Activated gamma-delta T cell treated with Interleukin-2 at 50 U/mL for 16 hours (primary cell): Measurements from ENCODE around the gene MCM3AP.
A peak's percentile ranks its signal among the peaks of the same experiment; 100 is the strongest.
"Not testable (repeated sequence)": the region's sequence is repeated elsewhere in the genome, so short reads cannot be mapped to it uniquely, and the experiment has no call there.

ENCODE experiments used
- DNase-seq: peaks from one replicate; pipeline ENCODE4 v3.0.0-alpha.2; 2020

MCM3AP gene

DNA sequence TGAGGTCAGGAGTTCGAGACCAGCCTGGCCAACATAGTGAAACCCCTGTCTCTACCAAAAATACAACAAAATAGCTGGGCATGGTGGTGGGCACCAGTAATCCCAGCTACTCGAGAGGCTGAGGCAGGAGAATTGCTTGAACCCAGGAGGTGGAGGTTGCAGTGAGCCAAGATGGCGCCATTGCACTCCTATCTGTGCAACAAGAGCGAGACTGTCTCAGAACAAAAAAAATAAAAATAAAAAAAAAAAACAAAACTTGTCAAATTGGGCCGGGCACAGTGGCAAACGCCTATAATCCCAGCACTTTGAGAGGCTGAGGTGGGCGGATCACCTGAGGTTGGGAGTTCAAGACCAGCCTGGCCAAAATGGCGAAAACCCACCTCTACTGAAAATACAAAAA is 24.8 kb upstream of the MCM3AP start:
- DNase-seq, result not testable (repeated sequence)

DNA sequence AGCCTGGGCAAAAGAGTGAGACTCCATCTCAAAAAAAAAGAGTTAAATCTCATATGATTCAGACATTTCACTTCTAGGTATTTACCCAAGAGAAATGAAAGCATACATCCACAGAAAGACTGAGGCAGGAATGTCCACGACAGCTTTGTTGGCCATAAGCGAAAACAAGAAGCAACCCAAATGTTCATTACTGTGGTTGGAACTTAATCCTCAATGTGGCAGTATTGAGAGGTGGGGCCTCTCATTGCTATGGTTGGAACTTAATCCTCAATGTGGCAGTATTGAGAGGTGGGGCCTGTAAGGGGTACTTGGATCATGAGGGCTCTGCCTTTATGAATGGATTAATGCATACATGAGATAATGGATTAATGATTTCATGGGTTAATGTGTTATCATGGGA is 23.0 kb upstream of the MCM3AP start:
- DNase-seq, result no peak

DNA sequence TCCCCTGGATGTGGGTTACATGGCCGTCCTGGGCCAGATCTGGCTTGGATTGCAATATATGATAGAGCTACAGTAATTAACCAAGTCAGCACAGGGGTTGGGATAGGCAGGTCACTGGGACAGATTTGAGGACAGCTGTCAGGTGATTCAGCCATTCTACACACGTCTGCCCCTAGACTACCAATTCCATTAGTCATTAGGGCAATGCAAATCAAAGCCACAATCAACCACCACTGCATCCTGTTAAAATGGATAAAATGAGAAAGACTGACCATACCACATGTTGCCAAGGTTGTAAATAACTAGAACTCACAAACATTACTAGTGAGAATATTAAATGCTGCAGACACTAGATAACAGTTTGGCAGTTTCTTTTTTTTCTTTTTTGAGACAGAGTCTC is 22.2 kb upstream of the MCM3AP start:
- DNase-seq, result no peak

DNA sequence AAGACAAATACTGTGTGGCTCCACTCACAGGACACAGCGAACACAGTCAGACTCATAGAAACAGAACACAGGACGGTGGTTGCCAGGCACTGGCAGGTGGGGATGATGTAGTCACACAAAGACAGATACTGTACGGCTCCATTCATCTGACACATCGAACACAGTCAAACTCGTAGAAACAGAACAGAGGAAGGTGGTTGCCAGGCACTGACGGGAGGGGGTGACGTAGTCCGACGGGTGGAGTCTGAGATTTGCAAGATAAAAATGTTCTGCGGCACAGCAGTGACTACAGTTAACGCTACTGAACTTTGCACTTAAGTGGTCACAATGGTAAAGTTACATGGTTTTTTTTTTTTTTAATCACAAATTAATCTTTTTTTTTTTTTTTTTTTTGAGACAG is 19.5 kb upstream of the MCM3AP start:
- DNase-seq, result no peak

DNA sequence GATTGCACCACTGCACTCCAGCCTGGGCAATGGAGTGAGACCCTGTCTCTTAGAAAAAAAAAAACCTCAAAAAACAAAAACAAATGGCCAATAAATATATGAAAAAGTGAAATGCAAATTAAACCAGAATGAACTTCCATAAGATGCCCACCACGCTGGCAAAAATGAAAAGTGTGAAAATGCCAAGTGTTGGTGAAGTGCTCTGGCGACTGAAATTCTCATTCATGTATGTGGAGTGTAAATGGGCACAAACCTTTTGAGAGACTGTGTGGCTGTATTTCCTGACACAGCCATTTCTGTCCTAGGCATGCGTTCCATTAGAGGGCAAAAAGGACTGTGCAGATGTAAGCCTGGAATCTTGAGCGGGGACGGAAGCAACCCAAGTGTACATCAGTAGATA is 19.0 kb upstream of the MCM3AP start:
- DNase-seq, result no peak

DNA sequence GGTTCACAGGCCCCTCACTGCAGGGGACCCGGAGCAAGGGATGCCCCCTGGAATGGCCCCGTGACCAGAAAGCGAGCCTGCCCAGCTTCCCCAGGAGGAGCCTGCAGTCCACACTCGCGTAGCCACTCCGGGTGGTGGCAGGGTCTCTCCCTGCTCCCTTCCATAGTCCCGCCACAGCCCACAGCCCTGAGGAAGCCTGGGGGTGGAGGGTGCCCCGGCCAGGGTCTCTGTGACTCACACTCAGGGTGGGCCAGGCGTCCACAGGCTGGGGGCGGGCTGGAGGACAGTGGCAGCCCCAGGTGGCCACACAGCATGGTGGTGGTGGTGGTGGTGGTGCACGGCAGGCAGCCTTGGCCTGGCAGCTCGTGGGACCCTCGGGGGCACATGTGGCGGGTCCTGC is 16.3 kb upstream of the MCM3AP start:
- DNase-seq, result no peak

DNA sequence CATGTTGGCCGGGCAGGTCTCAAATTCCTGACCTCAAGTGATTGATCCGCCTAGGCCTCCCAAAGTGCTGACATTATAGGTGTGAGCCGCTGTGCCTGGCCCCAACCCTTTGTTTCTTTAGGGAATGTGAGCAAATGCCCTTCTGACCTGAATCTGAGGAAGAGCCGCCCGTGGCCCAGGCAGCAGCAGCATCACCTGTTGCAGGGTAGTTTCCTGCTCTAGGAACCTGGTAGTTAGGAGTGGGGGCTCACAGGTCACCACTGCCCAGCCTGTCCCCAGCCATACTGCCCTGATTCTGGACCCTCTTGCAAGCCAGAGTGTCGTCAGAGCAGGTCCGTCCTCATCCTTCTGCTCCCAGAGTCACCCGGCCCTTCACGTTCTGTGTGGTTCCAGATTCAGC is 13.8 kb upstream of the MCM3AP start:
- no peak for DNase-seq

DNA sequence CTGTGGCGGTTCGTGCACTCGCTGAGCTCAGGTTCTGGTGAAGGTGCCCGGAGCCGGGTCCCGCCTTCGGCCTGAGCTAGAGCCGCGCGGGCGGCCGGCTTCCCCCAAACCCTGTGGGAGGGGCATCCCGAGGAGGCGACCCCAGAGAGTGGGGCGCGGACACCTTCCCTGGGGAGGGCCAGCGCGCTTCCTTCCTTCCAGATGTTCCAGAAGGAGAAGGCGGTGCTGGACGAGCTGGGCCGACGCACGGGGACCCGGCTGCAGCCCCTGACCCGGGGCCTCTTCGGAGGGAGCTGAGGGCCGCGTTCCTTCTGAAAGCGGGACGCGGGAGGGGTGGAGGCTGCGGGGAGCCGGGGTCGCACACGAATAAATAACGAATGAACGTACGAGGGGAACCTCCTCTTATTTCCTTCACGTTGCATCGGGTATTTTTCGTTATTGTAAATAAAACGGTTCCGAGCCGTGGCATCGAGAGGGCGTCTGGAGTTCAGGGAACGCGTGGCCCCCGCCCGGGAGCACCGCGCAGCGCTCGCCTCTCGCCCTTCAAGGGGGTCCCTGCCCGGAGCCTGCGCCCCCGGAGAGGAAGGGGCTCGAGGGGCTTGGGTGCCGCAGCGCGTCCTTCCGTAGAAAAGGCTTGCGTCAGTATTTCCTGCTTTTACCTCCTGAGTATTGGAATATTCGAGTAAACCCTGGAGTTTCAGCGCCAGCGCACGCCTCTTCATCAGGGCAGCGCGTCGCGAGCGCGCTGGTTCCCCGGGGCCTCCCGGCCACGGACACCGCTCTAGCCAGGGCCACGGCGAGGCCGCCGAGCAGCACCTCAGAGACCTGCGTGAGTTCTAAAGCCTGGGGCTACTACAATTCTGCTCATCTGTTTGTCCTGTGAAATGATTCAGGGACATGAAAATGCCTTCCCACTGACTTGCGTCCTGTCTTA is 12.2 kb upstream of the MCM3AP start:
- DNase-seq, result no peak

DNA sequence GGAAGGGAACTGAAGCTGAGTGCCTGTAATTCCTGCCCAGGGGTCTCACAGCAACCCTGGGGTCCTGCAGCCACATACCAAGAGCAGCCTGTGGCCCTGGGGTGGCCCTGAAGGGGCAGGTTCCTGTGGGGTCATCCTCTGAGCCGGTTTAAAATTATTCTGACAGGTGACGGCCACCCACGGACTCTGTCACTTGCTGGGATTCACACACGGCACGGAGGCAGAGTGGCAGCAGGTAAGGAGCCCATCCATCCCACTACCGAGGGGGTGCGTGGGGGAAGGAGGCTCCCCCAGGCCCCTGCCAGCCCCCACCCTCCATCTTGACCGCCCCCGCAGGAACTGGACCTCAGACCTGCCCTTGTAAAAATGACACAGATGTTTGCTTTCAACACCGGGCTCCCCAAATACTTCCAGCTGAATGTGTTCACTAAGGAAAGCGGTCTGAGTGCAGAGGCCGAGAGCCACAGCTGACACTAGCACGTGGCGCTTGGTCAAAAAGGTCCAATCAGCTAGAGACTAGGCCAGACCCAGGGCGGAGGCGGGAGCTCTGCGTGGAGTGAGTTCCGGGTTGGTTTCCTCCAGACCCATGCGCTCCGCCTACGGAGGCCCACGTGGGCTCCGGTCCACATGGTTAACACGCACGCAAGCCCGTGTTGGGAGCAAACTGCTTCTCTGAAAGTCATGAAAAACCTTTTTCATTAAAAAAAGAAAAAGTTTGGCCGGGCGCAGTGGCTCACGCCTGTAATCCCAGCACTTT is 10.8 kb upstream of the MCM3AP start:
- DNase-seq, result peak; percentile 37

DNA sequence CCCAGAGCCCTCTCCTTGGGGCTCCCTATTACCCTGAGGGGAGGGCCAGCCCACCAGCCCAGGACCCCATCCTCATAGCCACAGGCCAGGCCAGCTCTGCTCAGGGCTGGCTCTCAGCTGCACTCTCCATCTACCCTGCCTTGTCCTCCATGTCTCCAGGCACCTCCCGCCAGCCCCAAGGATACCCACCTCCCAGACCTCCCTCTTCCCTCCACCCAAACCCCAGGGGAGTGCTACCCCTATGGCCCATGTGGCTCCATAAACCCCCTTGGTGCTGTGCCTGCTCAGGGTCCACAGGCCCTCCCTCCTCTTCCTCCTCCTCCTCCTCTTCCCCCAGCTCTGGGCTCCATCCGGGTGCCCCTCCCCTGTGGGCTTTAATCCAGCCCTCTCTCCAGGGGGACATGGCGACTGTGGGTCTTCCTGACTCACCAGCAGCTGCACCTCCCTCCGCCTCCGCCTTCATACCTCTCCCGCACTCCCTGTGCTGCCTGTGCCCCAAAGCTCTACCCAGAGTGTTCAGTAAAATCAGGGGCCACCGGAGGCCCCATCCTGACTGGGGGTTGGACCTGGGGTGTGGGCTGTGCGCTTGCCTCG is 9.9 kb upstream of the MCM3AP start:
- DNase-seq, result no peak

DNA sequence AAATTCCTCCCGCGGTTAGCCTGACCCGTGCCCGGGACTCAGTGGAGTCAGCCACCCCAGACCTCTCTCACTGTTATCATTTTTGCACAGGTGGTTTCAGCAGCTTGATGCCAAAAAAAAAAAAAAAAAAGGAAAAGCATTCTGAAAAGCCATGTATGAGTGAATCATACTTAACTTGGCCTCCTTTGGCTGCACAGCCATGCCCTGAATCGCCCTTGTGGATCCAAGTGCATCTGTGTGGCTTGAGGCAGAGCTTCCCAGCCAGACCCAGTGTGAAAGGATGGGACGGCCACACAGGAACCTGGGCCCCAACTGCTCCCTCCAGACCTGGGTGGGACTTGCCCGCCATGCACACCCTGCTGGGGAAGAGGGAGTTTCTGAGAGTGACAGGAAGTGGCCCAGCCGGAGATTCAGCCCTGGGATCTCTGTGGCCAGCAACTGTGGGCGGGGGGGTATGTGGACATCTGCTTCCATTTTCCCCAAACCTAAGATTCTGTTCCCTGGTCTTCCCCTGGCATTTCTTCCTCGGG is 9.3 kb upstream of the MCM3AP start:
- no peak for DNase-seq

DNA sequence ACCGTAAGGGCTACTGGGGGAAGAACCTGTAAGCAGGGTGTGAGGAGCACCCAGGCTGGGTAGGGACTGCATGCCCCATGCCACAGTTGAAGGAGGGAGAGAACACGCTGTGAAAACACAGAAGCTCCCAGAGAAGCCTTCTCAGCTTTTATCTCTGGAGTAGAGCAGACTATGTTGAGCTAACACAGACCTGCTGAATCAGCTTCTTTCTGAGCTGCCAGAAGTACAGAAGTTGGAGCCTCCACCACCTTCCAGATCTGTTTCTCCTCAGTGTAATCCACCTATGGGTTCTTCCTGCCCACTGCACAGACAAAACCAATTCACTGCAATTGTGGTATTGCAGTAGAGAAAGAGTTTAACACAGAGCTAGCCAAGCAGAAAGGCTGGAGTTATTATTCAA is 6.2 kb upstream of the MCM3AP start:
- DNase-seq, result no peak

DNA sequence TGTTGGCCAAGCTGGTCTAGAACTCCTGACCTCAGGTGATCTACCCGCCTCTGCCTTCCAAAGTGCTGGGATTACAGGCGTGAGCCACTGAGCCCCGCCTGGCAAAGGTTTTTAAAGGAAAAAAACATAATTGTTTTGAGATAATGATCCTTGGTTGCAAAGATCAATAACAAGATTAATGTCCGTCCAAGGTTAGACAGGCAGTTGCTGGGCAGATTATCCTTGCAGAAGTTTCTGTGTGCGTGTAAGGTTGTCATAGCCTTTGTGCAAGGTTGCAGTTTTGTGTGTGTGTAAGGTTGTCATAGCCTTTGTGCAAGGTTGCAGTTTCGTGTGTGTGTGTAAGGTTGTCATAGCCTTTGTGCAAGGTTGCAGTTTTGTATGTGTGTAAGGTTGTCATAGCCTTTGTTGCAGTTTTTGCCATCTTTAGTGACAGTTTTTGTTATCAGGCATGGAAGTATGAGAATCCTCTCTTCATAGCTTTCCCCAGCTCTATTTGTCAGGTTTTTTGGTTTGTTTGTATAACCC is 4.3 kb upstream of the MCM3AP start:
- DNase-seq, result no peak

DNA sequence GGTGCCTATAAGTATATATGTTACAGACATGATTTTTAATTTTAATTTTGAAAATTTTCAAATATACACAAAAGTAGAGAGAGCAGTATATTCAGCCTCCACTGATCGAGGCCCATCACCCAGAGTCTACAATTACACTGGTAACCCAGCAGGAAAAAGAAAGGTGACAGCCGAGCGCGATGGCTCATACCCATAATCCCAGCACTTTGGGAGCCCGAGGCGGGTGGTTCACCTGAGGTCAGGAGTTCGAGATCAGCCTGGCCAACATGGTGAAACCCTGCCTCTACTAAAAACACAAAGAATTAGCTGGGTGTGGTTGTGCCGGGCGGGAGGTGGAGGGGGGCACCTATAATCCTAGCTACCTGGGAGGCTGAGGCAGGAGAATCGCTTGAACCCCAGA is 2.1 kb upstream of the MCM3AP start:
- no peak for DNase-seq

DNA sequence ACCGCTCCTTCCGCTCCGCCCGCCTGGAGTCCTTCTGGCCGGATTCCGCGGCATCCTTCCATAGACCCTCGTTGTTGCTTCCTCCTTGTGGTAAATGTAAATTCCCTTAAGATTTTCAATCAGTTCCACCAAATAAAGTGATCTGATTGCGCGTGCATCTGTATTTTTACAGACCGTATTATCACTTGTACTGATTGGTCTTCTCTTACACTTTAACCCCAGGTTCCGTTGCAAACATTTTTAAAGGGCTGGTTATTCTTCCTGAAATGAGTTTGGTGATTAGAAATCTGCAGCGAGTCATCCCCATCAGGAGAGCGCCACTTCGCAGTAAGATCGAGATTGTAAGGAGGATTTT is 1.2 kb upstream of the MCM3AP start:
- DNase-seq, result no peak

DNA sequence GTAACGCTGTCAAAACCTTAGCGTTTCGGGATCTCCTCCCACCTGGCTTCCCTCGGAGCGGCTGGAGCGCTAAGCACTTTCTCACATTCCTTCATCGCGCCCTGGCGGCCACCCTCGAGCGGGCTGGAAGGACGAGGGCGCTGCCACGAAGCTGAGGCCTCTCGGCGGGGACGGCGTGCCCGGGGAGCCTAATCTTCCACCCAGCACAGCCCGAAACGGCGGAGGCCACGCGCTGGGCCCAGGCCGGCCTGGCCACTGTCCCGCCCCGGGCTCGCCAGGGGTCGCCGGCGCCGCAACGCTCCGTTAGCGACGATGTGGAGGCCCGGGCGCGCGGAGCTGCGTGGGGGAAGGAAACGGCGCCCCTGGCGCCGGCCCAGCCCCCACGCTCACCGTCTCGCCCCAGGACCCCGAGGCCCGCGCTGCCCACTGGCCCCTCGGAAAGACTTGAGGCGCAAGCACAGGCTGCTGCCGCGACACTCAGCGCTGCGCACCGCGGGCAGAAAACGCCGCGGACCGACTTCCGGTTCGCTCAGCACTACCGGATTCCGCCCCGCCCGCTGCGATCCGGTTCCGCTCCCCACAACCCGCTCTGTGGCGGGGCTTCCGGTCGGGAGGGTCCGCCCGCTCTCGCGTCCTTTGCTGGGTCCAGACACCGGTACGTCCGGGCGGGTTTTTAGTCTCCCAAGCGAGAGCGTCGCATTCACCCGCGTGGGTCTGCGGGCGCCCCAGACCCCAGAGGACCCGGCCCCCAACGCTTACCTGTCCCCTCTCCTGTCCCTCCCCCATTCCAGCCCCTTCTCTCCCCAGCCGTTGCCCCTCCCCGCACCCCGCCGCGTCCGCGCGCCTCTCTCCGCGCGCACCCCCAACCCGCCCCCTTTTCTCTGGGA is 593 bp upstream of the MCM3AP start, which contains the start of gene YBEY:
YBEY (plus strand) TSS at position 582 of the 887 bp plus-strand sequence. CDS start 572 bp downstream, outside the sequence.
- peak; percentile 84 for DNase-seq

DNA sequence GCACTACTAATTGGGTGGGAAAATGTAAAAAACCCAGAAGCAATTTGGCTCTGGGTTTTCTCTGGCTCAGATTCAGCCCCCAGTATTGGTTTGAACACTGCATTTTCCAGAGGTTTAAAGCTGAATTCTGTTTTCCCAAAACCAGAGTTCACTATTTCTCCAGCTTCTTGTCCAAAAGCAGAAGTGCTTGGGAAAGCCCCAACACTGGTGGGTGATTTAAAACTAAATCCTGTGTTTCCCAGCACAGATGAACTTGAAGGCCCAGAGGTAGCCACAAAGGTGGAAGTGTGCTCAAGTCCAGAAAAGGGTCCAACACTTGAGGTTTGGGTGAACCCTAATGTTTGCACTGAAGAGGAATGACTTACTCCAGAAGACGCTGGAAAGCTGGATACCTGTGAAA is 678 bp downstream of the MCM3AP start:
- DNase-seq, result no peak

DNA sequence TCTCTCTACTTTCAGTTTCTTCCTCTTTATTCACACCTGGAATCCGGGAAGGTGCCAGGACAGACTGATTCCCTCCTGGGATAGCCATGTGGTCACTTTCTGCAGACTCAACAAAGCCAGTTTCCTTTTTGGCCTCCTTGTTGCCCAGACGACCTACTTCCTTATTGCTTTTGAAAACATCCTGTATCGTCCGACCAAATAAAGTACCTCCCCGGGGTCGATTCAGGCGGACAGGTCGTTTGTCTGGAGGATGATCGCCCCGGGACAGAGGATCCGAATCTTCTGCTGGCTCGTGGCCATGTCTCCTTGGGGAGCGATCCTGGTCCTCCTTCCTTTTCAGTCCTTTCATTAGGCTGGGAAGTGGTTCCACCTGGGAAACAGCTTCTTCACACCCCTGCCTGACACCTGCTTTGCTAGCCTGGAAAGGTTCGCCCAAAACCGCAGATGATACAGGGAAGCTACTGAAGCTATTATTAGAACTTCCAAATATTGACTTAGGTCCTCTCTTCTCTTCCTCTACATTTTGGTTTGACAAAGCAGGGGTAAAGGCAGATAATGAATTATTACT is 1.2 kb downstream of the MCM3AP start:
- no peak for DNase-seq

DNA sequence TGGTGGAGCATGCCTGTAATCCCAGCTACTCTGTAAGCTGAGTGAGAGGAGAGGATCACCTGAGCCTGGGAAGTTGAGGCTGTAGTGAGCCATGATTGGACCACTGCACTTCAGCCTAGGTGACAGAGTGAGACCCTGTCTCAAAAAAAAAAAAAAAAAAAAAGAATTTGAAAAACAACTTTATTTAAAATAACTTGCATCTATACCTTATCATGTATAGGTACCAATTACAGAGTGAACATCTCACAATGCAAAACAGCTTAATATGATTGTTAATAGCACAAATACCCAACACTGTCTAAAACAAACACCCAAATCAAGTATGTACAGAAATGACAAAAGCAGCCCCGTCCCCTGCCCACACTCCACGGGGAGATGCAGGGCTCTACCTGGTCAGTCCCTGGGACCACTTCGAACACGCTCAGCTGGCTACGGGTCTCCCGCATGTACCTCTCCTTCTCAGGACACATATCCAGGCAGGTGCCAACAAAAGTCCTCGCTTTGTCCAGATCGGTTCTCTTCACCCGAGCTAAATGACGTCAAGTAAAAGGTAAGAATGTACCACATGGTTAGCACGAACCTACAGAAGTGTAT is 10.5 kb downstream of the MCM3AP start:
- no peak for DNase-seq

DNA sequence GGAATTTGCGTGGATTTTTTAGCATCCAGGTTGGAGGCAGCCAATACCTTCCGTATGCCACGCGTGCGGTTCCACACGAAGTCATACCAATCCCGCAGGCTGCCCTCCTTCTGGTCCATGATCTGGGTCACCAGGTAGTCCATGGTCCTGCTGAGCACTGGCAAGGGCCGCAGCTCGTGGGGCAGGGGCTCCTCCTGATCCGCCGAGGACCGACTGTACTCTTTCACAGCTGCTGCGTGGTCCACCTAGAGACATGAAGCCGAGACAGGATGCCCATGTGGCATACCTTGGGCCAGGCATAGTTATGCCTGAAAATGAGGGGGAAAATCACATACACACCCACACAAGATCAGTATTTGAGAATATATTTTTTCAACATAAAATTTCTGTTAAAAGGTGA is 12.1 kb downstream of the MCM3AP start:
- DNase-seq, result no peak

DNA sequence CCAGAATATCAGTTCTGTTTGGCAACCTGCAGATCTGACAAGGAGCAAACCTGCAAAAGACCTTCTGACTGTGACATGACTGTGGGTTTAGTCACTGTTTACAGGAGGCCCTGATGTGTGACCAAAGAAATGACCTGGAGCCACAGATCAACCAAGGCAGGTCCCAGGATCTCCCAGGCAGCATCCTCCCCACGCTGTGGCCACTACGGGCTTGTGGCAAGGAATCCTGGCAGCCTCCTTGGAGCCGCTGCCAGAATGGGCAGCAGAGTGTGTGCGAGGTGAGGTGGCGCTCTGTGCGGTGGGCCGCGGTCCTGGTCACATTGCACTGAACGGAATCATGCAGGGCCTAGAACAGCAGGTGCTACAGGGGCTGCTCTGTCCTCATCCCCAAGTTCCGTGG is 15.9 kb downstream of the MCM3AP start:
- DNase-seq, result no peak

DNA sequence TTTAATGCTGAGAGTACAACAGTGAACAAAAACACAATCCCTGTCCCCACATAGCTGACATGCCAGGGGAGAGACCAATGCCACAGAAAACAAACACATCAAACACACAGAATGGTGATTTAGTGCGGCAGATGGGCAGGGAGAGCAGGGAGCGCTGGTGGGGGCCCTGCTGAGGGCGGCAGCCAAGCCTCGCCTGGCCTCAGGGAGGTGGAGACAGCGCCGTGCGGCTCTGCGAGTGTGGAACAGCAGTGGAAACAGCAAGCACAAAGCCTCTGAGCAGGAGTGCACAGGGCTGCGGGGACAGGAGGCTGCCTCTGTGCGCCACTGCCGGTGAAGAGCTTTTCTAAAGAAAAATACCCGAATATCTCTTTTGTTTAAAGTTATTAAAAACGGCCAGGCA is 17.0 kb downstream of the MCM3AP start:
- DNase-seq, result no peak
